Upper lobe of right lung (tissue), 1 donor: ENCODE data around the gene CKAP5. TPM values are rescaled to one million over a fixed set of nuclear protein-coding genes. Genes with fewer than 3 reads are reported as not detected.

Experiments
- ATAC-seq: fragments of 200-7000 bp; cut with Tn5 transposase; one replicate; pipeline ENCODE4 v1.9.1; 2020; ENCODE audit warnings: mild to moderate bottlenecking, moderate library complexity
- DNase-seq: peaks from one replicate; pipeline ENCODE4 v3.0.0-alpha.2; 2020
- H3K27ac ChIP-seq: fragments of 200-600 bp; one replicate; pipeline ENCODE4 v1.8.0; 2022
- H3K27me3 ChIP-seq: fragments of 200-600 bp; one replicate; pipeline ENCODE4 v1.8.0; 2022; ENCODE audit warnings: mild to moderate bottlenecking
- H3K36me3 ChIP-seq: fragments of 200-600 bp; one replicate; pipeline ENCODE4 v1.8.0; 2022
- H3K4me1 ChIP-seq: fragments of 200-600 bp; one replicate; pipeline ENCODE4 v1.8.0; 2022
- H3K4me3 ChIP-seq: fragments of 200-600 bp; one replicate; pipeline ENCODE4 v1.8.0; 2022; ENCODE audit warnings: mild to moderate bottlenecking
- H3K9me3 ChIP-seq: fragments of 200-600 bp; one replicate; pipeline ENCODE4 v1.8.0; 2022
- intact Hi-C: fragments of 100-400 bp; cut with DNase I; formaldehyde crosslinking; loops from one replicate; pipeline ENCODE4 v1.11.0; 2022
- total RNA-seq: library from RNA; stranded (reverse); fragmentation: NEBNext Ultra II Directional; extraction: Animal tissue kit (Norgen Biotek cat#: 25700); gene quantifications from one replicate; pipeline ENCODE4 v1.2.1, GENCODE V29; 2021
- TF ChIP-seq, protein P1 (sequence below): fragments of 200-600 bp; IDR thresholded peaks from one replicate; pipeline ENCODE4 v1.8.0; 2022; ENCODE audit warnings: antibody characterized with exemption
- donor health status: DM: no; HTN: yes; CAD: no; lungs with severe emphysema.

Gene CKAP5
- total RNA-seq, 1 donor from 2014 or later: 56.3 TPM

DNA sequence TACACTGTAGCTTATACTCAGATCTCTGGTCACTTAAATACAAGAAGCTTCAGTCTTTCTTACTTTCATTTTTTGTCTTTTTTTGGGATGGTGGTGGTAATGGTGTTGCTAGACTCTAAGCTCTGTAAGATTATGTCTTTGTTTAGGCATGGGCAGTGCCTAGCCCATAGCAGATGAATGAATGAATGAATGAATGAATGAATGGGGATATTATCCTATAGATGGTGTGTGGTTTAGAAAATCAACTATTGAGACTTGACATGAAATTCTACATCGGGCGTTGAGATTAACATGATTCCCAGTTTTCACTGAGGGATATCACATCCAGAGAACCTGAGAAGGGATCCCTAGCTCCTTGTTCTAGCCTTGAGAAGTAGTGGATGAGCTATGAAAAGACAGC lies 9.8 kb upstream of the CKAP5 start:
- DNase-seq (no peak), ATAC-seq (no peak)
- H3K4me3 ChIP-seq: no peak overlapping the region
- no peaks in the 10 kb centered on the region for H3K9me3 ChIP-seq
- TF ChIP-seq, protein P1, sequence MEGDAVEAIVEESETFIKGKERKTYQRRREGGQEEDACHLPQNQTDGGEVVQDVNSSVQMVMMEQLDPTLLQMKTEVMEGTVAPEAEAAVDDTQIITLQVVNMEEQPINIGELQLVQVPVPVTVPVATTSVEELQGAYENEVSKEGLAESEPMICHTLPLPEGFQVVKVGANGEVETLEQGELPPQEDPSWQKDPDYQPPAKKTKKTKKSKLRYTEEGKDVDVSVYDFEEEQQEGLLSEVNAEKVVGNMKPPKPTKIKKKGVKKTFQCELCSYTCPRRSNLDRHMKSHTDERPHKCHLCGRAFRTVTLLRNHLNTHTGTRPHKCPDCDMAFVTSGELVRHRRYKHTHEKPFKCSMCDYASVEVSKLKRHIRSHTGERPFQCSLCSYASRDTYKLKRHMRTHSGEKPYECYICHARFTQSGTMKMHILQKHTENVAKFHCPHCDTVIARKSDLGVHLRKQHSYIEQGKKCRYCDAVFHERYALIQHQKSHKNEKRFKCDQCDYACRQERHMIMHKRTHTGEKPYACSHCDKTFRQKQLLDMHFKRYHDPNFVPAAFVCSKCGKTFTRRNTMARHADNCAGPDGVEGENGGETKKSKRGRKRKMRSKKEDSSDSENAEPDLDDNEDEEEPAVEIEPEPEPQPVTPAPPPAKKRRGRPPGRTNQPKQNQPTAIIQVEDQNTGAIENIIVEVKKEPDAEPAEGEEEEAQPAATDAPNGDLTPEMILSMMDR: no peak
- no peaks in the 10 kb centered on the region for H3K27me3 ChIP-seq
- H3K36me3 ChIP-seq: peaks cover 9% of the 10 kb centered on the region
- peaks cover 6% of the 10 kb centered on the region for H3K4me1 ChIP-seq
- intact Hi-C loops: no loop called here
- H3K27ac ChIP-seq: no peak overlapping the region

DNA sequence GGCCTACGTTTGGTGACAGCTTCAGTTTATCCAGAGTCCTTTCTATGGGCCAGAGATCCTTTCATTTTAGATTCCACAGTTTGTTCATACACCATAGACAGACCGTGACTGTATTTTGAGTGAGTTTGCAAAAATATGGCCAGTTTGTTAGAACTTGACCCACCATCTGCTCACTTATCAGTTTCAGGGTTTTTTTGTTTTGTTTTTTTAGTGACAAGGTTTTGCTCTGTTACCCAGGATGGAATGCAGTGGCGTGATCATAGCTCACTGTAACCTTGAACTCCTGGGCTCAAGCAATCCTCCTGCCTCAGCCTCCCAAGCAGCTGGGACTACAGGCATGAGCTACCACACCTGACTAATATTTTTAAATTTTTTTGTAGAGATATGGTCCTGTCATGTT lies 9.1 kb upstream of the CKAP5 start:
- no peak overlapping the region for H3K27ac ChIP-seq
- peaks cover 9% of the 10 kb centered on the region for H3K36me3 ChIP-seq
- TF ChIP-seq, protein P1: no peak
- DNase-seq (no peak), ATAC-seq (no peak)
- intact Hi-C loops: no loop called here
- H3K4me3 ChIP-seq: no peak overlapping the region
- H3K9me3 ChIP-seq: no peaks in the 10 kb centered on the region
- H3K4me1 ChIP-seq: peaks cover 6% of the 10 kb centered on the region
- H3K27me3 ChIP-seq: no peaks in the 10 kb centered on the region

DNA sequence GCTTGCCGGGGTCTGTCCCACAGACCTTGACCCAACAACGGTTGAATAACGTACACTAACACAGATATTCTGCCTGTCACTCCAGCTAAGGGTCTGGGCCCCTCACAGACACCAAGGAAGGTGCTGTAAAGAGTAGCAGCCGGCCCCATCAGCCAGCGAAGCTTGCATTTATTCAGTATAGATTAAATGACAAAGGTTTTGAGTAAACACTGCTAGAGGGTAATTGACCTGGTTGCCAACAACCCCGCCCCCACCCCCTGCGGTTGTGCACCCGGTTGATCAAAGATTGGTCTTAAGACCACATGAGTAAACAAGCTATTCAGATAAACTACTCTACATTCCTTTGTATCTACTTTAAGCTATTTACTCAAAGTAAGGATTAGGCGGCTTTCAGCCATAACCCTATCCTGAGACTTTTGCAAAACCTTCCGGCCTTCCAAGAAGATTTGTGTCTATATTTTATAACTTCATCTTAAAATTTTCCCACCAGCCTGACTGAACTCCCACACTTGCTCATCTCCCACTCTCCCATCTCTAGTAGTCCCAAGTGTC lies 4.8 kb upstream of the CKAP5 start:
- H3K27me3 ChIP-seq: no peaks in the 10 kb centered on the region
- ATAC-seq (no peak), DNase-seq (no peak)
- TF ChIP-seq, protein P1: no peak
- H3K36me3 ChIP-seq: no peaks in the 10 kb centered on the region
- no peak overlapping the region for H3K4me3 ChIP-seq
- H3K27ac ChIP-seq: no peak overlapping the region
- no peaks in the 10 kb centered on the region for H3K9me3 ChIP-seq
- H3K4me1 ChIP-seq: no peaks in the 10 kb centered on the region
- intact Hi-C loops: no loop called here

DNA sequence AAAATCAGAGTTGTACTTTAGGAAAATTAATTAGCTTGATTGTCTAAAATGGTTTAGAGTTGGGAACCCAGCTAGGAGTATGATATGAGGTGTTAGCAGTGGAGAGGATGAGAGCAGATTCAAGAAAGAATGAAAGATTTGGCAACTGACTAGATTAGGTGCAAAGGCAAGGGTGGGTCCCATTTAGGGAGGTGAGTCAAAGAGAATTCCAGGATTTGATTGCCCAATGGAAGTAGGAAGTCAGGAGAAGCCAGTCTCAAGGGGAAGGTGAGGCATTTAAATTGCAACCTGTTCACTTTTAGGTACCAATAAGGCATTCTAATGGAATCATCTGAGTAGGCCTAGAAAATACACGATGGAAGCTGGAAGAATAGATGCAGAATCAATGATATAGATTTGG lies 3.6 kb upstream of the CKAP5 start:
- Histone ChIP-seq H3K4me3 (no peak overlapping the region), H3K27ac (no peak overlapping the region), H3K4me1 (peaks cover 9% of the 10 kb centered on the region), H3K9me3 (no peaks in the 10 kb centered on the region), H3K36me3 (no peaks in the 10 kb centered on the region), H3K27me3 (no peaks in the 10 kb centered on the region)
- TF ChIP-seq, protein P1: no peak
- DNase-seq: no peak
- ATAC-seq: no peak
- intact Hi-C loops: no loop called here

DNA sequence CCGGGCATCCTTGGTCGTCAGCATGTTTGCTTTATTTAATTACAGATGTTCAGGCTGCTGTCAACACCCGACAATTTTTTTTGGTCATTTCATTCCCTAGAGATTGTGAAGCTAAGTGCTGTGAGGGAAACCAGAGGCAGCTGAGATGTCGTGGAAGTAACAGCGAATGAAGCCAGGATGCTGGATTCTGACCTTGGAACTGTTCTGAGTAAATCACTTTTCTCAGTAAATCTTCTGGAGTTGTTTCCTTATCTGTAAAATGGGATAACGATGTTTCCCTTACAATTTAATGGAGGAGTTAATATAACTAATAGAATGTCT lies 390 bp upstream of the CKAP5 start:
- intact Hi-C loops: no loop called here
- Histone ChIP-seq H3K4me3 (peak overlapping the region; percentile 83), H3K9me3 (no peaks in the 10 kb centered on the region), H3K27me3 (no peaks in the 10 kb centered on the region), H3K4me1 (peaks cover 13% of the 10 kb centered on the region), H3K27ac (no peak overlapping the region), H3K36me3 (no peaks in the 10 kb centered on the region)
- TF ChIP-seq, protein P1: no peak
- DNase-seq (no peak), ATAC-seq (no peak)

DNA sequence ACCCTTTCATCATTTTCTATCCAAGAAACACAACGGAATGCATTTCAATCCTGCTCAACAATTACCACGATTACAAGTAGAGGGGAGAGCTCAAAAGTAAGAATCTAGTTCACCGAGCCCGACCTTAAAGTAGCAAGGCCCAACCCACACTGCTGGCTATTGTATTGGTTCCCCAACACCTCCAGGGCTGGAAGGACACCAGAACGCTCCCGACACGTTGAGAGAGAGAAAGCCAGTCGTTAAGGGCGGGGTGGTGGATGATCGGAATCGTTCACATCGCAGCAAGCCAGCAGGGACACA lies 690 bp downstream of the CKAP5 start:
- intact Hi-C loops: no loop called here
- peak overlapping the region; percentile 86 for H3K27ac ChIP-seq

More for the DNA sequence above, 690 bp downstream of the CKAP5 start:
- ATAC-seq (no peak), DNase-seq (no peak)
- TF ChIP-seq, protein P1: no peak
- H3K27me3 ChIP-seq: no peaks in the 10 kb centered on the region
- no peaks in the 10 kb centered on the region for H3K9me3 ChIP-seq
- H3K4me3 ChIP-seq: peak overlapping the region; percentile 83
- peaks cover 13% of the 10 kb centered on the region for H3K4me1 ChIP-seq
- H3K36me3 ChIP-seq: no peaks in the 10 kb centered on the region
